OCI-LY3 (cell line): ENCODE measurements around the gene PKD2L2.

Source experiments
- H2AFZ ChIP-seq: fragments of 200-600, 300-600 bp; shearing (Covaris generic); 2 replicates; pipeline ENCODE4 v1.6.0; 2014; ENCODE audit warnings: antibody characterized with exemption, low read depth, low read length
- H3K27ac ChIP-seq: fragments of 200-600, 300-600 bp; sonication (generic); 2 replicates; pipeline ENCODE4 v1.5.1; 2014; ENCODE audit warnings: mild to moderate bottlenecking, low read length, moderate library complexity, mixed read lengths
- H3K27me3 ChIP-seq: fragments of 200-600, 300-600 bp; sonication (generic); 2 replicates; pipeline ENCODE4 v1.6.1; 2014; ENCODE audit warnings: low read depth, low read length, mixed read lengths
- H3K36me3 ChIP-seq: fragments of 200-600, 300-600 bp; sonication (generic); replicated peaks from 2 replicates; pipeline ENCODE3; 2014; ENCODE audit warnings: low read depth, low read length, mixed read lengths
- H3K4me1 ChIP-seq: fragments of 300-600, 200-600 bp; sonication (generic); 2 replicates; pipeline ENCODE4 v1.6.1; 2014; ENCODE audit warnings: low read length, mixed read lengths
- H3K4me2 ChIP-seq: fragments of 200-600, 300-600 bp; sonication (generic); 2 replicates; pipeline ENCODE4 v1.6.1; 2014; ENCODE audit warnings: low read length, mixed read lengths
- H3K4me3 ChIP-seq: fragments of 300-600, 200-600 bp; sonication (generic); 2 replicates; pipeline ENCODE4 v1.5.1; 2014; ENCODE audit warnings: antibody characterized with exemption, mild to moderate bottlenecking, low read length, moderate library complexity
- H3K79me2 ChIP-seq: fragments of 300-600, 200-600 bp; shearing (Covaris generic); 2 replicates; pipeline ENCODE4 v1.6.1; 2014; ENCODE audit warnings: mild to moderate bottlenecking, low read length, mixed read lengths
- H3K9ac ChIP-seq: fragments of 300-600, 200-600 bp; shearing (Covaris generic); 2 replicates; pipeline ENCODE4 v1.6.0; 2014; ENCODE audit warnings: mild to moderate bottlenecking, low read length, moderate library complexity
- H3K9me3 ChIP-seq: fragments of 200-600, 300-600 bp; shearing (Covaris generic); 2 replicates; pipeline ENCODE4 v1.6.1; 2014; ENCODE audit warnings: low read length, mixed read lengths; ENCODE audit not compliant: insufficient read depth
- H4K20me1 ChIP-seq: fragments of 200-600, 300-600 bp; sonication (generic); 2 replicates; pipeline ENCODE4 v1.6.1; 2016; ENCODE audit warnings: low read length, mixed read lengths; ENCODE audit not compliant: insufficient read depth
- EZH2phosphoT487 ChIP-seq: fragments of 200-600 bp; shearing (Covaris generic); IDR thresholded peaks from 2 replicates; pipeline ENCODE4 v1.6.1; 2018; ENCODE audit warnings: antibody characterized with exemption, mixed run types, low read depth
- TF ChIP-seq, protein P1 (sequence below): fragments of 200-600, 300-600 bp; sonication (generic); IDR thresholded peaks from 2 replicates; pipeline ENCODE4 v1.5.1; 2014; ENCODE audit warnings: antibody characterized with exemption, low read length, low read depth

The PKD2L2 gene

DNA sequence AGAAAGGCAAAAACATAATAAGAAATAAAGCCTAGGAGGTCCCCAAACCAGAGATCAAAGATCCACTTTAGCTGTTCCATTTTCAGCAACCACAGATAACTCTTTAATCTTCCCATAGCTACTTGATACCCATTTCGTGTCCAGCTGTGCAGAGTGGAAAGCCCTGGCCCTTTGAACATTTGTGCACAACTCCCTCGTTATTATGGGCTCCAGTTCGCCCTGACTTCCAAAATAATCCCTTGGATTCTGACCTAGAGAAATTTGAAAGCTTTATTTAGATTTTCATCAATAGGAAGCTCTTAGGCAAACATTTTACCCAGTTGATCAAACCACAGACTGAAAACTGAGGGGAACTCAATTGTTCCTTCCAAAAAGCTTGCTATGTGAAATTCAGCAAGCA, 16.8 kb upstream of the PKD2L2 start:
- H3K27ac ChIP-seq = no peak overlapping the region
- H2AFZ ChIP-seq = no peak overlapping the region
- H3K27me3 ChIP-seq = no peaks in the 10 kb centered on the region
- TF ChIP-seq EZH2phosphoT487 = no peak
- TF ChIP-seq, protein P1, sequence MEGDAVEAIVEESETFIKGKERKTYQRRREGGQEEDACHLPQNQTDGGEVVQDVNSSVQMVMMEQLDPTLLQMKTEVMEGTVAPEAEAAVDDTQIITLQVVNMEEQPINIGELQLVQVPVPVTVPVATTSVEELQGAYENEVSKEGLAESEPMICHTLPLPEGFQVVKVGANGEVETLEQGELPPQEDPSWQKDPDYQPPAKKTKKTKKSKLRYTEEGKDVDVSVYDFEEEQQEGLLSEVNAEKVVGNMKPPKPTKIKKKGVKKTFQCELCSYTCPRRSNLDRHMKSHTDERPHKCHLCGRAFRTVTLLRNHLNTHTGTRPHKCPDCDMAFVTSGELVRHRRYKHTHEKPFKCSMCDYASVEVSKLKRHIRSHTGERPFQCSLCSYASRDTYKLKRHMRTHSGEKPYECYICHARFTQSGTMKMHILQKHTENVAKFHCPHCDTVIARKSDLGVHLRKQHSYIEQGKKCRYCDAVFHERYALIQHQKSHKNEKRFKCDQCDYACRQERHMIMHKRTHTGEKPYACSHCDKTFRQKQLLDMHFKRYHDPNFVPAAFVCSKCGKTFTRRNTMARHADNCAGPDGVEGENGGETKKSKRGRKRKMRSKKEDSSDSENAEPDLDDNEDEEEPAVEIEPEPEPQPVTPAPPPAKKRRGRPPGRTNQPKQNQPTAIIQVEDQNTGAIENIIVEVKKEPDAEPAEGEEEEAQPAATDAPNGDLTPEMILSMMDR = no peak
- no peaks in the 10 kb centered on the region for H4K20me1 ChIP-seq
- no peaks in the 10 kb centered on the region for H3K9me3 ChIP-seq
- H3K36me3 ChIP-seq = no peaks in the 10 kb centered on the region
- no peak overlapping the region for H3K4me3 ChIP-seq
- H3K9ac ChIP-seq = no peak overlapping the region
- H3K4me2 ChIP-seq = no peak overlapping the region
- H3K79me2 ChIP-seq = no peaks in the 10 kb centered on the region
- no peaks in the 10 kb centered on the region for H3K4me1 ChIP-seq

DNA sequence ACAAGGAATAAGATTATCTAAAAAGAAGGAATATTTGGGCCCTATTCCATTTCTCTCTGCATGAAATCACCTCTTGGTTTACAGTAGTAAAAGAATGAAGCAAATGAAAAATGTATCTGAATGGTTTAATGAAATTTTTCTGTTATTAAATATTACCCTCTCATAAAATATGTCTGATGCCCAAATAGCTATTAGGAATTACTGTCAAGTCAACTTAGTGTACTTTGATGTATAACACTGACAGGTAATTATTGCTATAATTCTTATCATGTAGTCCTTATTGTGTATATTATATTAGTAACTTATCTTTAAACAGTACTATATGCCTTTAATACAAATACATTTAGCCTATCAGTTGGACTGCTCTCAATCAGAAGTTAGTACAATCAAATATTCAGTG, 13.2 kb upstream of the PKD2L2 start:
- H3K4me3 ChIP-seq = no peak overlapping the region
- no peaks in the 10 kb centered on the region for H3K4me1 ChIP-seq
- TF ChIP-seq, protein P1 = no peak
- TF ChIP-seq EZH2phosphoT487 = no peak
- H2AFZ ChIP-seq = no peak overlapping the region
- H3K27ac ChIP-seq = no peak overlapping the region
- no peaks in the 10 kb centered on the region for H3K36me3 ChIP-seq
- no peak overlapping the region for H3K4me2 ChIP-seq
- no peaks in the 10 kb centered on the region for H3K79me2 ChIP-seq
- no peaks in the 10 kb centered on the region for H3K9me3 ChIP-seq
- no peaks in the 10 kb centered on the region for H4K20me1 ChIP-seq
- no peaks in the 10 kb centered on the region for H3K27me3 ChIP-seq
- H3K9ac ChIP-seq = no peak overlapping the region

DNA sequence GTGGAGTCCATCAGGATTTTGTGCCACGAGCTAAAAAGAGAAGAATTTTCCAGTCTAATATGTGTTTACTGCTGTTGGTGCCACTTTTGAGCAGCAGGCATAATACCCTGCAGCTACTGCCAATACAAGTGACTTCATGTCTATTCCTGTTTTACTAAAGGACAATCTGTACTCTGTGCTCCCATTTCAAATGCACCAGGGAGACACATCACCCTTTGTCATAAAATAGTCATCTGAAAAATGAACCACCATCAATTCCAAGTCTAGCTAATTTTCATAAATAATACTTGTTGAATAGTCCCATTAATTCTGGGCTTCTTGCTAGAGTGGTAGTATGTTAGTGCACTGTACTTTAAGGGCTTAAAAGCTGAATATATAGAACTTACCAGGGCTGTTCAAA, 8.9 kb upstream of the PKD2L2 start:
- no peak overlapping the region for H3K4me3 ChIP-seq
- no peak overlapping the region for H2AFZ ChIP-seq
- H3K9ac ChIP-seq = no peak overlapping the region
- H3K27ac ChIP-seq = no peak overlapping the region
- TF ChIP-seq, protein P1 = no peak
- TF ChIP-seq EZH2phosphoT487 = no peak
- H3K4me2 ChIP-seq = no peak overlapping the region
- no peaks in the 10 kb centered on the region for H3K9me3 ChIP-seq
- H3K27me3 ChIP-seq = no peaks in the 10 kb centered on the region
- H3K79me2 ChIP-seq = no peaks in the 10 kb centered on the region
- no peaks in the 10 kb centered on the region for H4K20me1 ChIP-seq
- no peaks in the 10 kb centered on the region for H3K4me1 ChIP-seq
- H3K36me3 ChIP-seq = no peaks in the 10 kb centered on the region

DNA sequence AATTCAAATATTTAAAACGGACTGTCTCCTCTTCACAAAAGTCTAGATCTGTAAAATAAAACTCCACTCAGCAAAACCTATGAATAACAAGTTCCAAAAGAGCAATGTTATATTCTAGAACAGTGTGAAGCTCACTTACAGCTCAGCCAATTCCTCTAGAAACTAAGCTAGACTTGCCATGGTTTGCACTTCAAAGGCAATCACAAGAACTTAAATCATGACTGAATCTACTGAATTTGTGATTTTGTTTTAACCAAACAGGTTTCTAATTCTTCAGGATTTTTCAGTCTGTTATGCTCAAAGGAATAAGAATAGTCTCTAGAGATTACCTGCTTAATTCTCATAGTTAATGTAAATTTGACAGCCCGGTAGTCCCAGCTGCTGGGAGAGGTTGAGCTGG, 1.4 kb upstream of the PKD2L2 start:
- H3K27ac ChIP-seq = no peak overlapping the region

More for the DNA sequence above, 1.4 kb upstream of the PKD2L2 start:
- Histone ChIP-seq H3K9me3 (no peaks in the 10 kb centered on the region), H3K36me3 (no peaks in the 10 kb centered on the region), H4K20me1 (no peaks in the 10 kb centered on the region), H3K9ac (peak overlapping the region; percentile 99; the same call in 1 of the 2 replicates), H3K79me2 (peaks cover 4% of the 10 kb centered on the region; the same call in 1 of the 2 replicates), H2AFZ (no peak overlapping the region), H3K27me3 (no peaks in the 10 kb centered on the region), H3K4me3 (peak overlapping the region; percentile 99), H3K4me1 (peaks cover 12% of the 10 kb centered on the region), H3K4me2 (peak overlapping the region; percentile 82)
- TF ChIP-seq EZH2phosphoT487 = no peak
- TF ChIP-seq, protein P1 = no peak
